Neuronal stem cell (in vitro differentiated cells): ENCODE measurements around the gene TTC36.

Experiments used
- DNase-seq: peaks from one replicate; pipeline ENCODE4 v3.0.0-alpha.2; 2013; ENCODE audit warnings: low spot score
- H2AFZ ChIP-seq: one replicate; pipeline ENCODE4 v1.6.1; 2013; ENCODE audit warnings: mild to moderate bottlenecking, low read length, inconsistent platforms
- H2AK5ac ChIP-seq: 2 replicates; pipeline ENCODE4 v1.6.1; 2013; ENCODE audit warnings: low read depth, mild to moderate bottlenecking, inconsistent platforms, low read length, moderate library complexity, mixed read lengths
- H2BK120ac ChIP-seq: 2 replicates; pipeline ENCODE4 v1.6.1; 2013; ENCODE audit warnings: low read depth, mild to moderate bottlenecking, inconsistent platforms, low read length, moderate library complexity, mixed read lengths
- H2BK12ac ChIP-seq: one replicate; pipeline ENCODE4 v1.6.1; 2013; ENCODE audit warnings: low read length, inconsistent platforms
- H2BK15ac ChIP-seq: 2 replicates; pipeline ENCODE4 v1.6.1; 2013; ENCODE audit warnings: mild to moderate bottlenecking, low read length, inconsistent platforms, mixed read lengths
- H2BK5ac ChIP-seq: one replicate; pipeline ENCODE4 v1.6.1; 2013; ENCODE audit warnings: inconsistent platforms, mild to moderate bottlenecking, low read length, moderate library complexity
- H3K14ac ChIP-seq: one replicate; pipeline ENCODE4 v1.6.1; 2013; ENCODE audit warnings: low read length, inconsistent platforms
- H3K18ac ChIP-seq: 2 replicates; pipeline ENCODE4 v1.6.1; 2013; ENCODE audit warnings: low read length, inconsistent platforms
- H3K23ac ChIP-seq: 2 replicates; pipeline ENCODE4 v1.6.1; 2013; ENCODE audit warnings: low read depth, mild to moderate bottlenecking, mixed read lengths, low read length, inconsistent platforms; ENCODE audit not compliant: poor library complexity
- H3K27ac ChIP-seq: replicated peaks from 3 replicates; pipeline ENCODE4 v1.5.1; 2013; ENCODE audit warnings: low read length, inconsistent platforms
- H3K27me3 ChIP-seq, 3 experiments: 2 replicates each; pipeline ENCODE4 v1.6.1; 2013; ENCODE audit warnings: low read length in 3 of 3, mild to moderate bottlenecking in 2 of 3, inconsistent platforms in 1 of 3, low read depth in 1 of 3, mixed read lengths in 1 of 3, moderate library complexity in 1 of 3; ENCODE audit not compliant: control insufficient read depth in 3 of 3, insufficient read depth in 3 of 3
- H3K36me3 ChIP-seq, 2 donors: replicated peaks in 1 of 2; 2 replicates each; pipeline ENCODE4 v1.6.1; 2013; ENCODE audit warnings: low read length in 2 of 2; ENCODE audit not compliant: control insufficient read depth in 2 of 2, insufficient read depth in 2 of 2
- H3K4ac ChIP-seq: 2 replicates; pipeline ENCODE4 v1.6.1; 2013; ENCODE audit warnings: inconsistent platforms, mild to moderate bottlenecking, low read length, moderate library complexity
- H3K4me1 ChIP-seq, 2 donors: 1 replicate in 1 of 2; 2 replicates in 1 of 2; pipeline ENCODE4 v1.6.1; 2013; ENCODE audit warnings: low read length in 2 of 2, low read depth in 1 of 2; ENCODE audit not compliant: control insufficient read depth in 2 of 2, insufficient read depth in 1 of 2
- H3K4me2 ChIP-seq: one replicate; pipeline ENCODE4 v1.6.1; 2013; ENCODE audit warnings: mild to moderate bottlenecking, low read length, inconsistent platforms; ENCODE audit not compliant: insufficient read depth, poor library complexity, severe bottlenecking
- H3K4me3 ChIP-seq, 2 donors: 2 replicates each; pipeline ENCODE4 v1.5.1; 2013; ENCODE audit warnings: low read length in 2 of 2, mild to moderate bottlenecking in 2 of 2, inconsistent platforms in 1 of 2, moderate library complexity in 1 of 2
- H3K79me1 ChIP-seq: one replicate; pipeline ENCODE4 v1.6.1; 2013; ENCODE audit warnings: low read depth, mild to moderate bottlenecking, inconsistent platforms, low read length, moderate library complexity
- H3K9ac ChIP-seq: one replicate; pipeline ENCODE4 v1.6.1; 2013; ENCODE audit warnings: mild to moderate bottlenecking, low read depth, low read length, inconsistent platforms; ENCODE audit not compliant: poor library complexity
- H3K9me3 ChIP-seq, 2 donors: replicated peaks in 1 of 2; 2 replicates each; pipeline versions ENCODE3 to v1.6.1; 2013; ENCODE audit warnings: low read length in 2 of 2, mild to moderate bottlenecking in 2 of 2, inconsistent platforms in 1 of 2, low read depth in 1 of 2, mixed read lengths in 1 of 2, moderate library complexity in 1 of 2; ENCODE audit not compliant: control insufficient read depth in 2 of 2, insufficient read depth in 1 of 2
- H4K8ac ChIP-seq: one replicate; pipeline ENCODE4 v1.6.1; 2013; ENCODE audit warnings: low read depth, mild to moderate bottlenecking, inconsistent platforms, low read length, moderate library complexity
- H4K91ac ChIP-seq: one replicate; pipeline ENCODE4 v1.6.1; 2013; ENCODE audit warnings: low read length, low read depth, mild to moderate bottlenecking, inconsistent platforms; ENCODE audit not compliant: poor library complexity
- WGBS, 2 donors: extraction: QIAGEN DNeasy Blood & Tissue Kit; methylation state at CpG; one replicate each; pipeline ENCODE4 v1.1.7; 2013; ENCODE audit warnings: missing lambda C conversion rate in 2 of 2, mixed read lengths in 1 of 2; ENCODE audit not compliant: insufficient read length in 2 of 2, insufficient replicate concordance in 1 of 2; ENCODE audit errors: extremely low coverage in 2 of 2; 5-methylcytosine and 5-hydroxymethylcytosine counted together

The TTC36 gene

DNA sequence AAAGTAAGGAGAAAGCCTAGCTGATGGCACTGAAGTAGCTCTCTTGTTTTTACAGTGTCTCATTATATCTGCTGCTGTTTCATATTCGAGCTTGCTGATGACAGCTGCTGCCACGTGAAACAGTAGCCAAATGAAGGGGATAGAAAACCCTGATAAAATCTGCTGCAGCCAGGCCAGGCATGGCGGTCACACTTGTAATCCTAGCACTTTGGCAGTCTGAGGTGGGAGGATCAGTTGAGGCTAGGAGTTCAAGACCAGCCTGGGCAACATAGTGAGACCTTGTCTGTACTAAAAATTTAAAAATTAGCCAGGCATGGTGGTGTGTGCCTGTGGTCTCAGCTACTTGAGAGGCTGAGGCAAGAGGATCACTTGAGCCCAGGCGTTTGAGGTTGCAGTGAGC, 25.1 kb downstream of the TTC36 start:
- Histone ChIP-seq H2AK5ac (no peak overlapping the region), H3K4ac (no peak overlapping the region), H3K23ac (no peak overlapping the region), H2BK120ac (no peak overlapping the region), H4K91ac (no peak overlapping the region), H3K18ac (no peak overlapping the region), H2BK5ac (no peak overlapping the region), H3K9ac (no peak overlapping the region), H2AFZ (no peak overlapping the region), H3K27me3 (no peaks in the 10 kb centered on the region), H2BK15ac (no peak overlapping the region), H3K9me3 (no peaks in the 10 kb centered on the region), H3K36me3 (peaks cover 8 to 53% of the 10 kb centered on the region in 2 donors), H3K4me2 (no peak overlapping the region), H3K4me3 (no peak overlapping the region), H3K27ac (no peak overlapping the region), H3K4me1 (no peaks in the 10 kb centered on the region), H4K8ac (no peak overlapping the region), H3K79me1 (no peaks in the 10 kb centered on the region), H2BK12ac (no peak overlapping the region), H3K14ac (no peak overlapping the region)
- WGBS, 2 donors: no CpG with 5 or more reads among the region's 4 CpGs
- no peak for DNase-seq

DNA sequence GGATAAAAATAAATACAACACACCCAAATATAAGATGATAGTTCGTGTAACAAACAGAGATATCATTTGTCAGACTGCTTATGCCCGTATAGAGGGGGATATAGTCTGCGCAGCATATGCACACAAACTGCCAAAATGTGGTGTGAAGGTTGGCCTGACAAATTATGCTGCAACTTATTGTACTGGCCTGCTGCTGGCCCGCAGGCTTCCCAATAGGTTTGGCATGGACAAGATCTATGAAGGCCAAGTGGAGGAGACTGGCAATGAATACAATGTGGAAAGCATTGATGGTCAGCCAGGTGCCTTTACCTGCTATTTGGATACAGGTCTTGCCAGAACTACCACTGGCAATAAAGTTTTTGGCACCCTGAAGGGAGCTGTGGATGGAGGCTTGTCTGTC, 33.5 kb downstream of the TTC36 start:
- Histone ChIP-seq H2BK12ac (no peak overlapping the region), H2AK5ac (no peak overlapping the region), H4K91ac (no peak overlapping the region), H3K18ac (no peak overlapping the region), H2BK5ac (no peak overlapping the region), H3K27ac (no peak overlapping the region), H2AFZ (no peak overlapping the region), H2BK120ac (no peak overlapping the region), H3K4ac (no peak overlapping the region), H3K9me3 (no peaks in the 10 kb centered on the region), H3K79me1 (no peaks in the 10 kb centered on the region), H3K4me1 (peaks cover 0 to 4% of the 10 kb centered on the region in 2 donors), H2BK15ac (no peak overlapping the region), H3K23ac (no peak overlapping the region), H3K27me3 (no peaks in the 10 kb centered on the region), H3K4me3 (no peak overlapping the region), H4K8ac (no peak overlapping the region), H3K4me2 (no peak overlapping the region), H3K9ac (no peak overlapping the region), H3K14ac (no peak overlapping the region), H3K36me3 (peaks cover 4 to 39% of the 10 kb centered on the region in 2 donors)
- WGBS, 2 donors: no CpG with 5 or more reads among the region's 4 CpGs
- DNase-seq: no peak

DNA sequence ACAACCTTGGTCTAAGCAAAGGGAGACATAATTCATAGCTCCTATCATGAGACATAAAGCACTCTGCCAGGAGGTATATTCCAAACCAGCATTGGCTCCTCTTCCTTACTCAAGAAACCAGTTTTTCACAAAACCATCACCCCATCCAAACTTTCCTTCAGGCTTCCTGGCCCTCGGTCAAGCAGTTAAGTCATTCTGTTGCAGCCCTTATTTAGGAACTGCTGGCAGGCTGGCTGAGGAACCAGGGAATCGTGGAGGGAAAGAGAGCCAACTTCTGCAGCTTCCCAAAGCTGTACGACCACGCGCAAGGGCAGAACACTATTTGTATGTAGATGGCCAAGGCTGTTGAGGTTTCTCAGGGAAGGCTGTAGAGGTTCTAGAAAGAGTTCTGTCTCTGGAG, 37.8 kb downstream of the TTC36 start:
- H3K4me2 ChIP-seq: no peak overlapping the region
- no peak overlapping the region for H2AFZ ChIP-seq
- H3K79me1 ChIP-seq: no peaks in the 10 kb centered on the region
- H3K4me1 ChIP-seq: peaks cover 0 to 4% of the 10 kb centered on the region in 2 donors
- no peak overlapping the region for H2AK5ac ChIP-seq
- no peak overlapping the region for H4K8ac ChIP-seq
- no peak overlapping the region for H2BK120ac ChIP-seq
- H2BK15ac ChIP-seq: no peak overlapping the region
- no peak overlapping the region for H4K91ac ChIP-seq
- no peak overlapping the region for H3K18ac ChIP-seq
- no peak overlapping the region for H3K14ac ChIP-seq
- H3K27me3 ChIP-seq: no peaks in the 10 kb centered on the region
- H3K27ac ChIP-seq: no peak overlapping the region
- peaks cover 2 to 4% of the 10 kb centered on the region in 2 donors for H3K36me3 ChIP-seq
- H3K9me3 ChIP-seq: no peaks in the 10 kb centered on the region
- no peak overlapping the region for H2BK12ac ChIP-seq
- no peak overlapping the region for H2BK5ac ChIP-seq
- DNase-seq: no peak
- H3K4ac ChIP-seq: no peak overlapping the region
- H3K9ac ChIP-seq: no peak overlapping the region
- no CpG with 5 or more reads among the region's 5 CpGs for WGBS, 2 donors
- H3K4me3 ChIP-seq: peak overlapping the region in 1 of 2 donors; percentile 50
- no peak overlapping the region for H3K23ac ChIP-seq

DNA sequence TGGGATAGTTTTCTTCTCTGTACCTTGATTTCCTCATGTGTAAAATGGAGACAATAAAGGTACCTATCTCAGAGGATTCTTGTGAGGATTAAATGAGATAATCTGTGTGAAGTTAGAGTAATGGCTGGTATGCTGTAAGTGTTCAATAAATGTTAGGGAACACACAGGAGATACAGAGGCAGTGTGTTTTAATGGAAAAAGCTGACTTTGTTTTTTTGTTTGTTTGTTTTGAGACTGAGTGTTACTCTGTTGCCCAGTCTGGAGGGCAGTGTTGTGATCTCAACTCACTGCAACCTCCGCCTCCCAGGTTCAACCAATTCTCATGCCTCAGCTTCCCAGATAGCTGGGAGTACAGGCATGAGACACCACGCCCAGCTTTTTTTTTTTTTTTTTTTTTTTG, 42.4 kb downstream of the TTC36 start:
- H2BK120ac ChIP-seq: no peak overlapping the region
- no peak overlapping the region for H3K4me2 ChIP-seq
- no peak overlapping the region for H3K27ac ChIP-seq
- H3K36me3 ChIP-seq: peaks cover 0 to 4% of the 10 kb centered on the region in 2 donors
- H4K91ac ChIP-seq: no peak overlapping the region
- no peak for DNase-seq
- H2BK5ac ChIP-seq: no peak overlapping the region
- no peak overlapping the region for H2BK12ac ChIP-seq
- no peak overlapping the region for H3K9ac ChIP-seq
- H3K14ac ChIP-seq: no peak overlapping the region
- no peak overlapping the region for H3K18ac ChIP-seq
- no peak overlapping the region for H2AFZ ChIP-seq
- H3K4me1 ChIP-seq: peaks cover 4 to 7% of the 10 kb centered on the region in 2 donors
- no peak overlapping the region for H3K4me3 ChIP-seq
- H3K9me3 ChIP-seq: no peaks in the 10 kb centered on the region
- H3K79me1 ChIP-seq: peaks cover 3% of the 10 kb centered on the region
- H3K23ac ChIP-seq: no peak overlapping the region
- no CpG with 5 or more reads among the region's 2 CpGs for WGBS, 2 donors
- no peak overlapping the region for H2BK15ac ChIP-seq
- H3K27me3 ChIP-seq: no peaks in the 10 kb centered on the region
- no peak overlapping the region for H3K4ac ChIP-seq
- H2AK5ac ChIP-seq: no peak overlapping the region
- no peak overlapping the region for H4K8ac ChIP-seq
